ENCODE data around the gene ARMH4. TPM values are rescaled to one million over a fixed set of nuclear protein-coding genes. Genes with fewer than 3 reads are reported as not detected.

ARMH4 gene
- total RNA-seq, 1 experiment from 2014 or later = 42.6 TPM

DNA sequence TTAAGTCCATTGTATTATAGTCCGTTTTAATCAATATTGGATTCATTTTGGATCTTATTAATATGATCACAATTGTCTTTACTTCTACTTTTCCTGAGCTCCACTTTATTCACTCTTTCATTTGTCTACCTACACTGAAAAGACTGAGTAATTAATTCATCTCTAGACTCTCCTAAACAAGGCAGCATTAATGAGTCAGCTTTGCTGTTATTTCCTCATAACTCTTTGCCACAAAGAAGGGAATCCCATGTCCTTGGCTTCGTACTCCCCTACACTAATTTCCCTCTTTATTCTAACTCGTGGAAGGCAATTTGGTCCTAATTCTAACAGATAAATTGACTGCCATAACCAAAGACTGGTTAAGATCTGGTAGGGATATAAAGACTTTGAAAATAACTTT is 91.9 kb downstream of the ARMH4 start:
- Histone ChIP-seq H2BK120ac (ENCODE audit: low read depth, low read length, poor library complexity, severe bottlenecking) (no peak overlapping the region), H3K79me2 (ENCODE audit: insufficient read depth, low read length) (no peaks in the 10 kb centered on the region), H4K5ac (ENCODE audit: insufficient read length, low read depth, low read length) (no peak overlapping the region), H4K91ac (ENCODE audit: insufficient read length, low read depth, low read length) (no peak overlapping the region), H3K4me2 (ENCODE audit: insufficient read depth, insufficient read length, low read length) (no peak overlapping the region), H4K20me1 (ENCODE audit: control insufficient read depth, insufficient read depth, insufficient read length) (no peaks in the 10 kb centered on the region), H2AFZ (ENCODE audit: low read length) (no peak overlapping the region), H3K9me3 (ENCODE audit: control insufficient read depth, low read depth, low read length) (no peaks in the 10 kb centered on the region), H2BK12ac (ENCODE audit: insufficient read length, low read depth, low read length) (no peak overlapping the region), H3K56ac (ENCODE audit: insufficient read length, low read depth, low read length) (no peak overlapping the region), H3K23ac (ENCODE audit: insufficient read length, low read depth, low read length) (no peak overlapping the region), H3K79me1 (ENCODE audit: insufficient read depth, low read depth, low read length, poor library complexity, severe bottlenecking) (no peaks in the 10 kb centered on the region), H3K18ac (ENCODE audit: insufficient read length, low read depth, low read length) (no peak overlapping the region), H3K4me1 (ENCODE audit: insufficient read depth, low read length) (no peaks in the 10 kb centered on the region), H3K27me3 (ENCODE audit: insufficient read depth, low read length) (no peaks in the 10 kb centered on the region), H3K9ac (ENCODE audit: extremely low read depth, insufficient read length, low read length) (no peak overlapping the region), H3T11ph (ENCODE audit: low read length) (no peak overlapping the region), H3K23me2 (ENCODE audit: insufficient read length, low read depth, low read length, poor library complexity, severe bottlenecking) (no peaks in the 10 kb centered on the region), H2BK20ac (ENCODE audit: low read depth, low read length, poor library complexity, severe bottlenecking) (no peak overlapping the region), H2BK15ac (ENCODE audit: low read depth, low read length) (no peak overlapping the region), H3K14ac (ENCODE audit: insufficient read depth, low read length) (no peak overlapping the region), H4K8ac (replicated peaks; ENCODE audit: insufficient read length, low read depth, low read length) (no peak overlapping the region), H3K4ac (ENCODE audit: low read depth, low read length) (no peak overlapping the region), H2AK5ac (ENCODE audit: insufficient read length, low read length) (no peak overlapping the region), H3K27ac (ENCODE audit: insufficient read length, low read depth, low read length) (no peak overlapping the region), H2BK5ac (ENCODE audit: insufficient read length, low read length) (no peak overlapping the region)
- H3K4me3 Mint-ChIP-seq = no peak overlapping the region
- no CpG with 5 or more reads among the region's 3 CpGs for WGBS (ENCODE audit: extremely low coverage, insufficient read length, low lambda C conversion rate)
- H3K27ac Mint-ChIP-seq = no peak overlapping the region
- H3K9me3 Mint-ChIP-seq = no peaks in the 10 kb centered on the region
- no peaks in the 10 kb centered on the region for H3K36me3 Mint-ChIP-seq (ENCODE audit: insufficient read depth in 1 of 3, low read depth in 3 of 3)
- H3K4me1 Mint-ChIP-seq = peaks cover 7 to 15% of the 10 kb centered on the region in 2 experiments
- TF ChIP-seq CTCF (conservative IDR thresholded peaks at IDR 0.05) = no peak
- H3K27me3 Mint-ChIP-seq (ENCODE audit: low read depth) = no peaks in the 10 kb centered on the region
- no peak for DNase-seq

Measured in H9 (cell line).